Endometrial microvascular endothelial cells (primary cell): ENCODE measurements around the gene LRBA. TPM values are rescaled to one million over a fixed set of nuclear protein-coding genes. Genes with fewer than 3 reads are reported as not detected.

ENCODE experiments used
- total RNA-seq: library from RNA; depleted of rRNA; stranded (reverse); fragments of >200 nt; gene quantifications from one replicate; pipeline ENCODE4 v1.2.3, GENCODE V29; 2015; ENCODE audit errors: inconsistent ontology term

The LRBA gene
- total RNA-seq, 1 donor from 2014 or later = 38.9 TPM

Other genes with a start within 250 kb of the LRBA start
- 2,129 TPM for gene RPS3A, start 84.3 kb upstream of the LRBA start, total RNA-seq